Right lung (tissue), 5 donors: ENCODE measurements around the gene CAPN7. TPM values are rescaled to one million over a fixed set of nuclear protein-coding genes. Genes with fewer than 3 reads are reported as not detected.

Experiments
- DNase-seq, 2 donors: peaks; one replicate each; pipeline ENCODE4 v3.0.0-alpha.2; 2013
- polyA plus RNA-seq, 5 donors: library from polyadenylated mRNA; unstranded; fragments of 120-200 nt; gene quantifications; one replicate each; pipeline versions ENCODE4 v1.2.1 to v1.2.3, GENCODE V29; 2013; ENCODE audit warnings: inconsistent platforms in 1 of 5, low replicate concordance in 1 of 5; ENCODE audit not compliant: insufficient read length in 5 of 5, insufficient read depth in 1 of 5

Gene CAPN7
- polyA plus RNA-seq, 5 donors = 37.4 to 70.7 (median 52.0) TPM

DNA sequence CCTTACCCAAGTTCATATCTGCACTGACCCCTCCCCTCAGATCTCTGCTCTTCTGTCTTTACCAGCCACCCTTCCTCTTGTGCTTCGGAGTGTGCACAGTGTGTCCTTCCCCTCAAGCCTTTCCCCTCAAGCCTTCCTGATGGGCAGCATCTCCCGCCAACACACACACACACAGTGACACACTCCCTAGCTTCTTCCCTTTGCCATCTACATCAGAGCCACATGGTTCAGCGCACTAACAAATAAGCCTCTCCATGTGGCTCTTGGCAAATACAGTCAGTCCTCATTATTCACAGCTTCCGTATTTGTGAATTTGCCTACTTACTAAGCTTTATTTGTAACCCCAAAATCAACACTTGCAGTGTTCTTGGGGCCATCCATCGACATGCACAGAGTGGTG is 88.9 kb downstream of the CAPN7 start:
- DNase-seq = no peak

- DNase-seq = no peak
Measured at GRCh38 chr3:15295506-15295905, 89.5 kb downstream of the CAPN7 start.

GRCh38 chr3:15297608-15298350 is 91.7 kb downstream of the CAPN7 start:
- no peak for DNase-seq

- DNase-seq = no peak
Measured at GRCh38 chr3:15298504-15298903, 92.5 kb downstream of the CAPN7 start.

DNA sequence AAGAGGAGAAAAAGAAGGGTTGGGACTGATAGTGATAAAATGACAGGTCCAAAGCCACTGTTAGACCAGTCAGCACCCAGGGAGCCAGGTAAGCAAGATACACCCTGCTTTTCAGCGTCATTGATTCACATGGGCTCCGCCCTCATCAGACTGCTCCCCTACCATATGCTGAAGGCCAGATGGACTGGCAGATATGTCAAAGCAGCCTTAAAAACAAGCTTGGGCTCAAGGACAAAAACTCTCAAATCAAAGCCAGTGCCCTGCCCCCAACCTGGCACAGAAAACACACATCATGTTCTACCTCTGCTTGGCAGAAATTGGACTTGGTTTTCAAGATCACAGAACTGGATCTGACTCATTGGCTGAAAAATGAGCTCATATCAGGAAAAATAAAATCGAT is 93.0 kb downstream of the CAPN7 start:
- no peak for DNase-seq

GRCh38 chr3:15300323-15301078 is 94.5 kb downstream of the CAPN7 start:
- no peak for DNase-seq

GRCh38 chr3:15301761-15302160 is 95.7 kb downstream of the CAPN7 start:
- DNase-seq = no peak

Other genes starting within 250 kb of the CAPN7 start
- gene MRPS25, start 140.9 kb upstream of the CAPN7 start, polyA plus RNA-seq = 10 to 100 TPM; 59.5 to 84.2 (median 71.2) TPM
- 10 to 100 TPM; 25.5 to 33.2 (median 31.0) TPM for gene RBSN, start 107.1 kb upstream of the CAPN7 start, polyA plus RNA-seq
- 10 to 100 TPM; 54.1 to 63.6 (median 59.4) TPM for gene SH3BP5, start 126.3 kb downstream of the CAPN7 start, polyA plus RNA-seq
- 10 to 100 TPM; 24.7 to 39.6 (median 34.9) TPM for gene METTL6, start 221.3 kb downstream of the CAPN7 start, polyA plus RNA-seq
- 10 to 100 TPM; 16.5 to 20.0 (median 18.5) TPM for gene EAF1, start 221.4 kb downstream of the CAPN7 start, polyA plus RNA-seq